HG02840 (cell line): ENCODE results near the gene FHDC1.

Experiments used
- ATAC-seq: cut with Tn5 transposase; IDR thresholded peaks from one replicate; pipeline ENCODE4 v1.9.1; 2021; ENCODE audit warnings: mild to moderate bottlenecking, moderate library complexity, moderate number of reproducible peaks; ENCODE audit not compliant: unreplicated experiment, low FRiP score

The FHDC1 gene

GRCh38 chr4:152928286-152928685 lies 7.8 kb upstream of the FHDC1 start:
- ATAC-seq: no peak

GRCh38 chr4:152929888-152930287 lies 6.2 kb upstream of the FHDC1 start:
- ATAC-seq: no peak

DNA sequence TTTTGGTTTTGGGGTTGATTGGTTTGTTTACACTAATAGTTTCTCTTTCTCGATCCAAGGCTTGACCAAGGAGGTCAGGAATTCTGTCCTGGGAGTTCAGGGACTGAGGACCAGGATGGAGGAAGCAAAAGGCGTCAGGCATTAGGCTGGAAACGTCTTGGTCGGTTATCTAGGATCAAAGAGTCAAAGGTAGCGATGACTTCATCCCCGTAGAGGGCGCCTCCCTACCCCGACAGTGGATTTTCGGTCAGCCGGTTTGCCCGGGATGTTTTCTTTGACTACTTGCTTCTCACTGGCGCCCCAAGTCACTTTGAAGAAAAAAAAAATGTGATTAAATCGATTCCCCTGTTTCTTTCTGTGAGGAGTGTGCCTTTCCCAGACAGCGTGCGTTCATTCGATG lies 980 bp upstream of the FHDC1 start:
- ATAC-seq: no peak

- no peak for ATAC-seq
Observed at GRCh38 chr4:152936446-152937335, 568 bp downstream of the FHDC1 start.

DNA sequence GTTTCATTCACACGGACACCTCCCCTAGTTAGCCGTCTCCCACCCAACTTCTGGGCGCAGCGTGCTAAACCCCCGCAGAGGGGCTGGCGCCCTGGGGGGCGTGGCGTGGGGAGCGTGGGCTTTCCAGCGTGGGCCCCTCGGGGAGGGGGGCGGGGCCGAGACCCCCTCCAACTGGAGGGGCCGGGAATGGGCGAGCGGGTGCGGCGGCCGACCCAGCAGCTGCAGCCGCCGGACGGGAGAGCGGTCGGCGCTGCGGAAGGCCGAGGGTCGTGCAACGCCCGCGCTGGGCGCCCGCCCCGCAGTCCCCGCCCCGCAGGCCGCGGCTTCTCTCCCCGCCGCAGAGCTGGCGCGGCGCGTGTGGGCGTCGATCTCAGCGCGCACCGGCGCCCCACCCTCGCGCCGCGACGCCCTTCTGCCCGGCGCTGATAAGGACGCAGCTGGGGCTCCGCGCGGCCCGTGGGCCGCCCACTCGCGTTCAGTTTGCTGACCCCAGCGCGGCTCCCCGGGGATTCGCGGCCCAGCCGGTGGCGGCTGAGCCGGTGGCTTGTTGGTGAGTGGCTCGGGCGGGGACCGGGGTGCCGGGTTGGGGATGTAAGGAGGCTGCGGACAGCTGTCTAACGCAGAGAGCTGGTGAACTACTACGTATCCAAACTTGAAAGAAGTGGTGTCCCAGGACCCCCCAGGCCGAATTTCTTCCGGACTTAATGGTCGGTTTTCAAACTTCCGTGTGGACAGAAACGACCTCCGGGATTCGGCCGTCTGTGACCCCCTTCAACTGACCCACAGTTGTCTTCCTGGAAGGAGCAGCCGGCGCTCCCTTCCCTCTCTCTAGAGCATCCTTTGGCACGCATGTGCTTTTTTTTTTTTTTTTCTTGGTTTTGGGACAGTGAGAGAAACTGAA lies 1.5 kb downstream of the FHDC1 start:
- ATAC-seq: no peak

GRCh38 chr4:152938237-152938947 lies 2.3 kb downstream of the FHDC1 start:
- no peak for ATAC-seq

DNA sequence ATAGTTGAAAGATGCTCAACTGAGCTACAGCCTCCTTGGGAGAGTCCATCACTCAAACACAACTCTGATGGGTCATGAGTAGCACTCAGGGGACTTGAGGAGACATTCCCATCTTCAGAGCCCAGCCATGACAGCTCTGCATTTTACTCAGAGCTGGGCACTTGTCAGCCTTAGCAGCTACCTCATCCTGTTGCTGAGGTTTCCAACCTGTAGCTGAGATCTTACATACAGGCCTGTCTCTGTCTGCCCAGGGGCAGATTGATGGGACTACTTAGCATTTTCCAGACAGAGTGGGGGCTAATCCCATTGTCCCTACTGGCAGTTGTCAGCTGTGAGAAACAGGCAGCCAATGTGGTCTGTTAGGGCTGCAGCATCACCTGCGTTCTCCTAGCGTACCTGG lies 3.5 kb downstream of the FHDC1 start:
- ATAC-seq: no peak

DNA sequence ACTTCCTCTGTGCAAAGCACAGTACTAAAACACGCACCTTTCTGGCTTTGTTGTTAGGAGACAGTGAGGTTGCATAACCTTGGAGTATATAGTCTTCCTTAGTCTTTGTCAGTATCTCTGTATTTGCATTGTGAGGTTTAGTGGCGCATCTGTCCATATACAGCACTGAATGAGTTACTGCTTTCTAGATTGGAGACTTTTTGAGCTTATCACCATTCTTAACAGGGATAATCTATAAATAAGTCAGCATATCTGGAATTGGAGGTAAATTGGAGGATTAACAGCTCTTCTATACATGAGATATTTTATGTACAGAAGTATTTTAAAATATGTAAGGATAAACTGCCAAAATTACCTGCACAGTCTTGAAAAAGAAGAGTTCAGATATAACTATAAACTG lies 4.3 kb downstream of the FHDC1 start:
- no peak for ATAC-seq

GRCh38 chr4:152941411-152941810 lies 5.3 kb downstream of the FHDC1 start:
- ATAC-seq: no peak

DNA sequence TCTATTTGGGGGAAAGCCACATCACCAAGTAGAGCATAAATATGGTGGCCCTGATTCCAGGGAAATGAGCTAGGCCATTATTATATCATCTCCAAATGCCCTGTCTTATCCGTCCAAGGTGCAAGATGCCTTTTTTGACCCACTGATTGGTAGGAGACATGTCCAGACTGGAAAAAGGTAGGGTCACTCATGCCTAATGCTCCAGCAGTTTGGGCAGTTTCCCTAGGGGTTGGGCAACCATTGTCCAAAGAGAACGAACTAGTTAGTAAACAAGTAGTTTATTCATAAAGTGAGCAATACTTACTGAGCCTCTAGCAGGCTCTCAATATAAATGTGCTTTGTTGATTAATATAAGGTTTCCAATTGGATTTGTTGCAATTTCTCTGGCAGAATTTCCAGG lies 6.2 kb downstream of the FHDC1 start:
- ATAC-seq: no peak

DNA sequence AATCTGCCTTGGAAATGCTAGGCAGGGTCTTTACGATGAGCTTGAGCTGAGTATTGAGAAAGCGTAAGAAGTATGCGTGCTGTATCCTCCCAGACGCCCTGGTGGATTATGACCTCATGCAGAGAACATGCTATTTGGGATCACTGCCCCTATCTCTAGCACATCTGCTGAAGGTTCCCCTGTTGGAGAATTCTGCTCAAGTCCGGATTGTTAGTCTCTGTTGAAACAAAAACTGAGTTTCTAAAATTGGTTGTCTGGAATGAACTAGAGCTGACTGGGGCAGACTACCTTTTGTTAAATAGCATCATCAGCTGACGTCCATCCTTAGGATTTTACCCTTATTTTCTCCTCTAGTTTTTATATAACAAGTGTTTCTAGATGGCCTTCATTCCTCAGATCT lies 7.5 kb downstream of the FHDC1 start:
- ATAC-seq: no peak

DNA sequence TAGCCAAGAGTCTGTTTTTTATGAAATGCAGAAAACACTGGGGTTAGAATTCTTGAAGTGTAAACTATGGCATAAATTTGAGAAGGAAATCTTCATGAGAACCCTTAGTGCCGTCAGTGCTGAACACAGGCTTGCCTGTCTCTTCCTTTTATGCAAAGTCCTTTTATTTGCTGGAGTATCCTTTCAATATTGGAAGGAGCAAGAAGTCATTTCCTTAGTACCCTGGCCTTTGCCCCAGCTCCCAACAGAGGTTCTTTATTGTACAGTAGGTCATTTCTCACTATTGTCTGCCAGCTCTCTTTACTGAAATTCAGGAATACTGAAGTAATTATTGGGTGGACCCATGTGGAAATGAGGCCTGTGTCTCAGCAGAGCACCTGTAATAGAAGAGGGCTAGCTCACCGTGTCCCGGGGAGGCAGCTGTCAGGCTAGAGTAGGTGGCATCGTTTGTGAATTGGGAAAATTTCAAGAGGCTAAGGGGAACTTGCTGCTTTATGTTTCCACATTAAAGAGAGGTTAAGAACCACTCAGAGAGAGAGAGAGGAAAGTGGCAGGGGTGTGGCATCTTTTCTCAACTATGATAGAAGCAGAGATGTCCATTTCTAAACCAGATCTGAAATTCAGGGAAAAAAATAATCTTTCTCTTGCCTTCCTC lies 8.7 kb downstream of the FHDC1 start:
- ATAC-seq: no peak

GRCh38 chr4:152945639-152946038 lies 9.5 kb downstream of the FHDC1 start:
- ATAC-seq: no peak

DNA sequence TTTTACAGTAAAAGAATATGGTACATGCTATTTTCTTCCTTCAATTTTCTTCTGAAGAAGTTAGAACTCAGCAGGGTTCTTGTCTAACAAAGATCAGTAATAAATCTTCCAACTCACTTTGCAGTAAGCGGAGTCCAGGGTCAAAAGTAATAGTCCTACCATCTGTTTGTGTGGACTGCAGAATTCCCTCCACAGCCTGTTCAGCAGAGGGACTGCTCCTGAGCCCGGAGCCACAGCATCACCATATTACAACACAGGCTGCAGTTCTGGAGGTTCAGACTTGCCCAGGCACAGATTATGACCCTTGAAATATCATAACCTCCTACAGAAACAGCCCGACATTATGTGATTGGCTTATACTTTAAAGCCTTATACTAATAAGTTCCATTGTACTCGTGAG lies 10.3 kb downstream of the FHDC1 start:
- no peak for ATAC-seq

DNA sequence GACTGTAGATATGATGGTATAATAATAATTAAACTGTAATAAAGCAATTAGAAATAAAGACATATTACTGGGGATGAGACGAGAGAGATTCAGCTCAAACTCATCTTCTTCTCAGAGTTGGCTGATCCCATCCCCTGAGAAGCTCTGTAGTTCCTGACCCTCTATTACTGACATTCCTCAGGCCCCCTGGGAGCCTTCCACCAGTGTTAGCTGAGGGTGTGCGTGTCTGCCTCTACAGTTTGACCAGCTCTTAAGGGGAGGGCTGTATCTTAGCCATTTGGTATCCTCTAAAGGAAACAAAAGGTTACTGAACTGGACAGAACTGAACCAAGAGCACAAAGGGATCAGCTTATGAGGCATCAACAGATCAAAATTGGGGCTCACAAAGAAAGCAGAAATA lies 11.2 kb downstream of the FHDC1 start:
- no peak for ATAC-seq

DNA sequence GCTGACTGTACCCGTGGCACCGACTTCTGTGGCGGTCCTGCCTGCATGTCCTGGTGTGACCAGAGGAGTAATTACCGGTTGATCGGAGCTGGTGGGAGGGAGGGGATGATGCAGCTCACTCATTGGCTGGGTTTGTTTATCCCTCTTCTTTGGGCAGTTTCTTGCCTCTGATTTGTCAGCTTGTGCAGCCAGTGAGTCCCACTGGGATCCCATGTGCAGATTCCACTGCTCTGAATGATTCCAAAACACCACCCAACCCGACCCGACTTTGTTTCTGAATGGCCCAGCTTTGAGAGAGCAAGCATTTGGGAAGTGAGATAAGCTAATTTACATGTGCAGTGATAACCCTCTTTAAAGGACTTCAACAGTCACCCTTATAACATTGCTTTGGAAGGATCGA lies 13.8 kb downstream of the FHDC1 start:
- ATAC-seq: no peak

DNA sequence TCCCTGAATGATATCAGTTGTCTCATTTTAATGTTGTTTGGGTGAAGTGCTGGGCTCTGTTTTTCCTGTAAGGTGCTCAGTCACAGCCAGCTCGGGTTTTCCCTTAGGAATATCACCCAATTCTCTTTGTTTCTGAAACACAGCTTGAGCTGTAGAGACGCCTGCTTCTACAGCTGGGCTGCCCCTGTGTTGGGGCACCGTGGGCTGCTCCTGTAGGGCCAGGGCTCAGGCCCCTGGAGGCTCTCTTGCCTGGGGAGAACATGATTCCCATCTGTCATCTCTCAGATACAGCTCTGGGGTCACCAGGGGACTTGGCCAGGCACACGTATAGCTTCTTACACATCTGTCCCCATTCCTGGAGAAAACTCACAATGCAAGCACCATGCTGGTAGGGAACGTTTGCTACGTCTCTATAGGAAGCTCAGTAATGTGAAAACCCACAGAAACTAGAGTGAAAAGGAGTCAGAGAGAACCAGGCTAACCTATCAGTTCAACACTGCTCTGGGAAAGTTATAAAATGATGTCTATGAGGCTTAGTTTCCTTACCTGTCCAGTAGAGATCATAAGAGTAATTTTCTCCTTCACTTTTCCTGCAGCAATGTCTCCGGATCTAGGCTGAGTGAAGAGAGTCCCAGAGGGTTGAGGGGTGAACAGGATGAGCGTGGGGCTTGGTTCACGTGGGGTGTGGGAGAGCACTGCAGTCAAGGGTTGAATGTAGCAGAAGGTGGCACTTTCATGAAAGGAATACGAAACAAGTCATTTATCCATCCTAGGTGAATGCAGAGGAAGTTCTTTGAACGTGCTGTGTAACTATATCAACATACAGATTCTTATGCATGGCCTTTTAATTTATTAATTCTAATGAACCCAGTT lies 14.5 kb downstream of the FHDC1 start:
- no peak for ATAC-seq

GRCh38 chr4:152951348-152951747 lies 15.2 kb downstream of the FHDC1 start:
- no peak for ATAC-seq

DNA sequence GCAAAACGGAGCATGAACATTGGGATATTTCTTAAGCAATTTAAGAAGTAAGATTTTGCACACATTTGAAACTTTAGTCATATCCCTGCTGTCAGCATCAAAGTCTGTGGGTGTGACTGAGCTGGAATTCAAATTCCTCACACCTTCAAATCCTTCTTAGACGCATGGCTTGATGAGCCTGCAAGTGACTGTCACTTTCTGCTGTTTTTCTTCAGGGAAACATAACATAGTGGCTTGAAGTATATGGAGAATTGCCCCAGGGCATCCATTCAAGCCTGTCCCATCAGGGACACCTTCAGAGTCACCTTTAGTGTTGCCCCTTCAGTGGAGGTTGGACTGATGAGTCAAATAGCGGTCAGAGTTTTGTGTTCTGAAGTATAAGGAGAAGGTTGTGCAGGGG lies 17.4 kb downstream of the FHDC1 start:
- no peak for ATAC-seq
